PC-9 (cell line): Measurements from ENCODE around the gene EFHC1.

Experiments
- EZH2 ChIP-seq: fragments of 200-600 bp; sonication (generic); IDR thresholded peaks from 2 replicates; pipeline ENCODE4 v1.8.0; 2017; ENCODE audit warnings: antibody characterized with exemption, low read depth
- TF ChIP-seq, protein P1 (sequence below): fragments of 200-600 bp; sonication (generic); conservative IDR thresholded peaks from 2 replicates; pipeline ENCODE4 v1.6.1; 2017; ENCODE audit warnings: mixed run types, antibody characterized with exemption, mild to moderate bottlenecking, moderate library complexity

DNA sequence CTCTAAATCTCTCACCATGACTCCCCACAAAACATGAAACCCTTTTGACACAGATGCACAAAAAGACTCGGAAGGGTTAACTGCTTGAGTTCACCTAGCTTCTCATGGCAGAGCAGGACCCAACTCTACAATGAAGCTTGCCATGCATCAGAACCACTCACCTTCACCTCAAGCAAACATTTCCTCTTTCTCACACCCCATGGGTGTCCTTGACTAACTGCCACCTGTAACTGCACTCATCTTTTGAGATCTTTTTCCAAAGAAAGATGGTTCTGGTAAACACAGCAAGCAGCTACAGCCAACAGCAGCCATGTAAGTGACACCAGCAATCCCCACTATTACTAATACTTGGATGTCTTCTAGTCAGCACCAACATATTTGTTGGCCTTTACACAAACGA lies 76.5 kb downstream of the EFHC1 start:
- TF ChIP-seq EZH2 = no peak
- TF ChIP-seq, protein P1, sequence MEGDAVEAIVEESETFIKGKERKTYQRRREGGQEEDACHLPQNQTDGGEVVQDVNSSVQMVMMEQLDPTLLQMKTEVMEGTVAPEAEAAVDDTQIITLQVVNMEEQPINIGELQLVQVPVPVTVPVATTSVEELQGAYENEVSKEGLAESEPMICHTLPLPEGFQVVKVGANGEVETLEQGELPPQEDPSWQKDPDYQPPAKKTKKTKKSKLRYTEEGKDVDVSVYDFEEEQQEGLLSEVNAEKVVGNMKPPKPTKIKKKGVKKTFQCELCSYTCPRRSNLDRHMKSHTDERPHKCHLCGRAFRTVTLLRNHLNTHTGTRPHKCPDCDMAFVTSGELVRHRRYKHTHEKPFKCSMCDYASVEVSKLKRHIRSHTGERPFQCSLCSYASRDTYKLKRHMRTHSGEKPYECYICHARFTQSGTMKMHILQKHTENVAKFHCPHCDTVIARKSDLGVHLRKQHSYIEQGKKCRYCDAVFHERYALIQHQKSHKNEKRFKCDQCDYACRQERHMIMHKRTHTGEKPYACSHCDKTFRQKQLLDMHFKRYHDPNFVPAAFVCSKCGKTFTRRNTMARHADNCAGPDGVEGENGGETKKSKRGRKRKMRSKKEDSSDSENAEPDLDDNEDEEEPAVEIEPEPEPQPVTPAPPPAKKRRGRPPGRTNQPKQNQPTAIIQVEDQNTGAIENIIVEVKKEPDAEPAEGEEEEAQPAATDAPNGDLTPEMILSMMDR = no peak
